HG03175 (cell line): ENCODE results near the gene RNF26.

ENCODE experiments used
- ATAC-seq: cut with Tn5 transposase; IDR thresholded peaks from one replicate; pipeline ENCODE4 v1.9.1; 2021; ENCODE audit warnings: mild to moderate bottlenecking, moderate library complexity; ENCODE audit not compliant: unreplicated experiment

The RNF26 gene

DNA sequence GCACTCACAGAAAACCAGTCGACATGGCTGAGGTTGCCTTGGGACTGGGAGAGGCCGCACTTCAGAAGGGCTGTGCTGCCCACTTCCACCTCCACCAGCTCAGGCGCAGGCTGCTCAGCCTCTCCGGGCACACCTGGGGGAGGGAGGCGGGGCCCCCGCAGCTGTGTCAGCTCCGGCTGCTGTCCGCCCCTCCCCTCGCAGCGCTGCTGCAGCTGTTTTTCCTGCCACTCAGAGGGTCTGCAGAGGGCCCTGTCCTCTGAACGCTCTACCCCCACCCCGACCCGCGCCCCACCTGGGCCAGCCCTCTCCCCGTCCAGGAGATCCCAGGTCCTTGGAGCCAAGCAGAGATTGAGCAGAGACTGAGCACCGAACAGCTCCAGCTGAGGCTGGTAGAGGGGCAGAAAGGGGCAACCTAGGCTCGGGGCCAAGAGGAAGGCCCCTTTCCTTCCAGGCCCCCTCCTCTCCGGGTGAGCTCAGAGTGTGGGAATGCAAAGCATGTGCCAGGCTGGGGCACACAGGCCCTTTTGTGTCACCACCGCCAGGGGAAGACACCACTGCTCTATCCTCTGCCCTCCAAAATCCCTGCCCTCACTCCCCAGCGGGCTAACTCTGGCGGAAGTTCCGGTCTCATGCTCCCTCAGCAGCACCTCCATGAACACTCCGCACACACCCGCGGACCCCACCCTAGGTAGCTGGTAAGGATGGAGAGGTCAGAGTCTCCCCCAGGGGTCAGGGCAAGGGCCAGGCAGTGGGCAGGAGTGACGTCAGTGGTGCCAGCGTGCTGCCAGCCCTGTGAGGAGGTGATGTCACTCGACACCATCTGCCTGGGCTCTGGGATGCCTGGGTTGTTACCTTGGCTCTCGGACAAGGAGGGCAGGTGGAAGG, 19.0 kb upstream of the RNF26 start:
- ATAC-seq = no peak

DNA sequence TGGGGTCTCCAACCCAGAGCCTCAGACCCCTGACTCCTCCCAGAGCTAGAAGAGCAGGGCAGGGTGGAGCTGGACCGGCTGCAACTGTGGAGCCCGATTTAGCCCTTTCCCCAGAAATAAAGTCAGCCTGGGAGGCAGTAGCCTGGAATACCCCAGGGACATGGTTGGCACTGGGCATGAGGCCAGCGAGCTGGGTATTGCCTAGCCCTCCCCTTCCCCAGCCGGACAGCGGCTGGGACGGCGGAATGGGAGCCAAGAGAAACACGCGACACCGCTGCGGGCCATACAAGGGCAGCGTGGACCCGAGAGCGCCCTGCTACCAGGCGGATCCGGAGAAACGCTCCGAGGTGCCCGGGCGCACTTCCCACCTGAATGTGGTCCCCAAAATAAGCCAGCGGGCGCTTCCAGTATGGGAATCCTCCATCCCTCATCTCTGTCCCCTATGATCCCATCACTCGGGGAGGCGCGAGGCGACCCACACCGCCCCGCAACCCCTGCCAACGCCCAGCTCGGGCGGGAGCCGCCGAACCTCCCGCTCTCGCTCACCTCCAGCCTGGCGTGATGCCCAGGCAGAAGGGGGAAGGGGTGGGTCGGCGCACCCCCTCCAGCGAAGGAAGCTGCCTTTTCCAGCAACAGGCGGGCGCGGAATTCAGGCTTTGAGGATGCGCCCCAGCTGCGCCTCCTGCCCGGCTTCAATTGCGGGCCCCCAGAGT, 18.2 kb upstream of the RNF26 start:
- ATAC-seq = no peak

DNA sequence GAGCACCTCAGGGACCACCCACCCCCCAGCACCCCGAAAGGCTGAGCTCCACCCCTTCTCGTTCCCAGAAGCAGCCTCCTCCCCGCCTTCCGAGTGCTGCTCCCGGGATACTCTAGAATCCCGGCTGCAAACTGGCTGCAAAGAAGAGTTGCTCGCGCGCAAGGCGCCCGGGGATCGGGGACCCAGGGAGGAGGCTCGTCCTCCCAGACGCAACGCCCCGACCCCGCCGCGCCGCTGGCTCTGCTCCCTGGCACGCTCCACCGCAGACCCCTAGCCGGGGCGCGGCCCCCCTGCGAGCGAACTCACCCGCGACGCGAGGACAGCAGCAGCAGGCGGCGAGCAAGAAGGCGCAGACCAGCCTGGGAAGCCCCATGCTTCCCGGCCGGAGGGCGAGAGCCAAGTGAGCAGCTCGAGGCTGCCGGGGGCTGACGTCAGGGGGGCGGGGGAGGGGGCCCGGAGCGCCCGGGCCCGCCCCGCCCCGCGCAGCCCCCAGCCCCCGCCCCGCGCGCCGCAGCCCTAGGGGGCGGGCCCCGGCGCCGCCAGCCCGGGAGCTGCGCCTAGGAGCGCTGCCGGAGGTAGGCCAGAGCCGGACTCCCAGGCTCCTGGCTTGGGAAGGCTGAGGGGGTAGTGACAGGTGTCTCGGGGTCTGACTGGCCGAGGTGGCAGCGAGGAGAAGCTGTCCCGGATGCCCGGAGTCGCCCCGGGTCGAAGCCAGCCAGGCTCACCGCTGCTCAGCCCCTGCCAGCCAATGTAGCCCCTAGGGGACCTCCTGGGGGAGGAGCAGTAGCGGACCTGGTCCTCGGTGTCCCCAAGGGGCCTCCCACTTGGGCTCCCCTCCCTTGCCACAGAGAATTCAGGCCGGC, 17.4 kb upstream of the RNF26 start, which contains the start of gene MCAM:
Gene MCAM, minus strand, starts transcription at position 402 of the 863 bp plus-strand sequence. Its CDS starts 29 bp downstream, at position 373.
- no peak for ATAC-seq

DNA sequence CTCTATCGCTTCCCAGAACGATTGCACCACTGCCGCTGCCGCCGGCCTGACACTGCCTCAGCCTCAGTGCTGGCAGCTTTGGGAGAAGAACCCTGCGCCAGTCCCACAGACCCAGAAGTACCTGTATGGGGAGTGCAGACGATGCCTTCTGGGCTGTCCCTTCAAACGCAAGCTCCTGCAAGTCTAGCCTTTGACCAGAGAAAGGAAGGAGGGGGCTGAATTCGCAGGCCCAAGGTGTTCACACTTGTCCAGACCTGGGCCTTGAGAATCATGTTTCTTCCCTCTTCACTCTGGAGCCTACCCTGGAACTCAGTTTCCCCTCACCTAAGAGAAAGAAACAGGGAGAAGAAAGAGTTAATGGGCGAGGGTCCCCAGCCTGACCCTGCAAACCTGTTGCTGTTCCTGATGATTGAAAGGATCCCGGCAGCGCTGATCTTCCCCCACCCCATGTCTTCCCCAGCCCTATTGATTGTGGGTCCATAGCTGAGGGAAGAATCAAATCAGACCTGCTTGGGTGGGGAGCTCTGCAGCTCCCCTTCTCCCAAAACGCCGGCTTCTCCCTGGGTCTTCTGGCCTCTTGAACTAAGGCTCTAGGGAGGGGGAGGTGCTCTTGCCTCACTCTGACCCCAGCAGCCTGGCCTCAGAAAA, 16.6 kb upstream of the RNF26 start:
- ATAC-seq = no peak

DNA sequence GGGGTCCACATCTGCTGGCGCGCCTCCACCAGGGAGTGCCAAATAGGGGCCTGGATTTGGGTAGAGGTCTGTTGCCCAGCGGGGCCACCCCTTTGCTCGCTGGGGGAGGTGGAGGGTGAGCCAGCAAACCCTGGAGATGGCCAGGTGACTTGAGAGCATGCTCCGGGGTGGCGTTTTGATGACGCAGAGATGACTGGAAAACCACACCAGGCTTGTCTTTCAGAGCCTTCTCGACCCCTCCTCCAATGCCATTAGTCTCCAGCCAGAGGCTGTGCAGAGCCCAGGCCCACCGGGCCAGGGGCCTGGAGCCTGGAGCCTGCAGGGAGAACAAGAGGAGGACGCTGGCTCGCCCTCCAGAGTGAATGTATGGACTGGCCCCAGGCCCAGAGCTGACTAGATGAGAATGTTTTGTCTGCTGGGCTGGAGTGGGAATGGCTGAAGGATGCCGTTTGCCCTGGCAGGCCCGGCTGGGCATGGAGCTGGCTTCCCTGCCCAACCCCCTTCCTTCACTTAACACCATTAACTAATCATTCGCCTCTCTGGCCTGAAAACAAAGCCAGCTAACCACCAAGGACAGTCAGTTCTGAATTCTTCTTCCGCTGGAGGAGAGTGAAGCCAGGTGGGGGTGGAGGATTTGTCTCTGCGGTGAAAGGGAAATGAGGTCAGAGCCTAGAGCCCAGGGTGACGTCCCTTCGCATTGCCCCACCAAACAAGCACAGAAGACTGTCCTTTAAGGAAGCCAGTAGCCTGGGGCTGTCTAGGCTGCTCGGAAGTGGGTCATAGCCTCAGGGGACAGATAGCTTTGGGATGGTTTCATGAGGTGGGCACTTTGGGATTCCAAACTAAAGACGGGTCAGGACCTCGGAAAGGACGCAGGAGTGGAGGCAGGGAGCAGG, 15.8 kb upstream of the RNF26 start:
- ATAC-seq = no peak

DNA sequence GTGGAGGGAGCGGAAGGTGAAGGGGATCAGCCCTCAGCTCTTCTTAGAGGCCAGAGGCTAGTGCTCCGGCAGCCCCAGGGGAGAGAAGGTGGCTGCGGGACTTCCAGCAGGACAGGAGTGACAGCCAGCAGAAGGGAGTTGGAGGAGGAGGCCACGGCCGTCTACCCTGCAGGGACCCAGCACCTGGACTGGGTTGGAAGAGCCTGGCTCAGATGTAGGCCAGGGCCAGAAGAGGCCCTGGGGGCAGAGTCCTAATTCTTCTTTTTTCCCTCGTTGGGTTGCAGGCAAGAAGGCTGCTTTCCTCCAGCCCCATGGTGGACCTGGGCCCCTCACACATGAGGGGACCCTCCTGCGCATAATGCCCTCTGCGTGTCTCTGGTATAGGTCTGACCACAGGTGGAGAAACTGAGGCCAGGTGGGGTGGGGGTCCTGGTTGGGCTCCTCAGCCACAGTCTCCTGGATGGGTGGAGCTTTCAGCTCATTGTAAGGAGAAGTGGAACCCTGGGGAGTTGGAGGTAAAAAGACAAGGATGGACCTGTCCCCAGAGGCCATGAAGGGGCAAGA, 15.1 kb upstream of the RNF26 start:
- ATAC-seq = no peak

DNA sequence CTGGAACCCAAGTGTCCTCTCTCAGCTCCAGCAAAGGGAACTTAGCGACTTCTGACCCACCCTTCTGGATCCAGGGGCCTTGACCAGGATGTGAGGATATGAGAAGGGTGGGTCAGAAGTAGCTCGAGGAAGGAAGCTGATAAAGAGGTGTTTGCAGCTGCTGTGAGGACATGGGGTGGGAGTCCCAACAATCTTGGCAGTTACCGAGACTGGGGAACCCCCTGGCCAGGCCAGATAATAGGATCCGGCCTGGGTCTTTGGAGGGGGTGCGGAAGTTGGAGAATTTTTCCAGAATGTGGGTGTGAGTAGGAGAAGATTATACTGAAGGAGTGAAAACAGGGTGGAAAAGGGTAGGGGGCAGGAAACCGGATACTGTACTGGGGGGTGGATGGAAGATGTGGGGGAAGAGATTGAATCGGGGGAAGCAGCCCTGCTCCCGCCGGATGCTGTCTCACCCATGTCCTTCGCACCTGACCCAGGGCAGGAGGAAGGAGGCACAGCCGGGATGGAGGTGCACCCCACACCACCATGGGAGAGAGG, 14.6 kb upstream of the RNF26 start:
- no peak for ATAC-seq

DNA sequence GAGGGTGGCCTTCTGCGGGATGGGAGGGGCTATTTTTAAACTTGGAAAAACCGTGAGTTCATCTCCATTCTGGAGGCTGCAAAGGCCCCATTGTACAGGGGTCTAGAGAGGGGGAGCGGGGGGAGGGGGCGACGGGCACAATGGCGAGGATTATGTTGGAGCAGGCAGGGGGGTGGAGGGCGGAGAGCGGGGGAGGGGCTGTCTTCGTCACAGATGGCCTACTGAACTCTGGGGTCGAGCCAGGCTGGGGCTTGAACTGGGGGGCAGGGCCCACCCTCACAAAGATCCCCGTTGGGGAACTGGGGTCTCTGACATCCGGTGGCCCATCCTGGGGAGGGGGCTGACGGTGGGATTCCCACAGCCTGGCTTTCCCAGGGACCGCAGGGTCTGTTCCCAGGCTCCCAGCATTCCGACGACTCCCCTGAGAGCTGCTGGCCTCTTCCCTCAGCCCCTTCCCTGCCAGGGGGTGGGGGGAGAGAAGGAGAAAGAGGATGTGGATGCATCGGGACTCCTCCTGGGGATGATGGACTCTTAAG, 14.0 kb upstream of the RNF26 start:
- ATAC-seq = no peak

DNA sequence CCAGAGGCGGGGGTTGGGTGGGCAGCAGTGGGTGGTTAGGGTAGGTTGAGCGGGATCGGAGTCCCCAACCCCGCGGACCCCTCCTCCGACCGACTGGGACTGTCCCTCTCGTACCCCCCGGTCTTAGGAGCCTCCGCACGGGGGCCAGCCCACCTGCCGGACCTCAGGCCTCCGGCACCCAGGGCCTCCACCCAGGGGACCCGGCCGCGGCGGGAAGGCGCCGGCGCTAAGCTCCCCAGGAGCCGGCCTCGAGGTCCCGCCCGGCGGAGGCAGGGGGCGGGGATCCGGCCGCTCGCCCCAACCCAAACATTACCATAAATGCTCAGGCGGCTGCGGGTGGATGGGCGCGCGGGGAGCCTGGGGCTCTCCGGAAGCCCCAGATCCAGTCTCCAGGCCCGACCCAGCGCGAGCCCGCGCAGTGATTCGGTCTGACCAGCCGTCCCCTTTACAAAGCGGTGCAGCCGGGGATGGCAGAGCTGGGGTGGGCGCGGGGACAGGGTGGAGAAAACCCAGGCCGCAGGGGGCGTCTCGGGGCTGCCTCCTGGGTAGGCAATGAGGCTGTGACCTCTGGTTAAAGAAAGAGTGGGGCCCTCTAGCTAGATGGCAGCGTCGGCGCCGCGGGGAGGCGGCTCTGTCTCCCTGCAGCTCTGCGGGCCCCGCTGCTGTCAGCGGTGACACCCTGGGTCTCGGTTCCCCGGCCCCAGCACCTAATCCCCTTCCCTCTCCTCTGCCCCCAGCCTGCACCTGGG, 13.4 kb upstream of the RNF26 start:
- ATAC-seq = peak; percentile 67

DNA sequence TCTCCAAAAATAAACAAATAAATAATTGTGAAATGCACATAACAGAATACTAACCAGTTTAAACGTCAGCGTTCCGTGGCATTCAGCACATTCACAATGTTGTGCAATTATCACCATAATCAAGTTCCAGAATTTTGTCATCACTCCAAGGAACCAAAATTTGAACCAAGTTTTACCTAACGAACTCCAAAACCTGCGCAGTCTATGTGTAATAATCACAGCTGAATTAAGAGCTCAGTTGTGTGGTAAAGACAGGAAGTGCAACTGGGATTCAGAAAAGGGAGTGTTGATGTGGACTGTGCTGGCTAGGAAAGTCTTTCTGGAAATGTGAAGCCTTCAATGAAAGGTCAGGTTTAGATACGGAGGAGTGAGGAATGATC, 12.0 kb upstream of the RNF26 start:
- ATAC-seq = no peak

DNA sequence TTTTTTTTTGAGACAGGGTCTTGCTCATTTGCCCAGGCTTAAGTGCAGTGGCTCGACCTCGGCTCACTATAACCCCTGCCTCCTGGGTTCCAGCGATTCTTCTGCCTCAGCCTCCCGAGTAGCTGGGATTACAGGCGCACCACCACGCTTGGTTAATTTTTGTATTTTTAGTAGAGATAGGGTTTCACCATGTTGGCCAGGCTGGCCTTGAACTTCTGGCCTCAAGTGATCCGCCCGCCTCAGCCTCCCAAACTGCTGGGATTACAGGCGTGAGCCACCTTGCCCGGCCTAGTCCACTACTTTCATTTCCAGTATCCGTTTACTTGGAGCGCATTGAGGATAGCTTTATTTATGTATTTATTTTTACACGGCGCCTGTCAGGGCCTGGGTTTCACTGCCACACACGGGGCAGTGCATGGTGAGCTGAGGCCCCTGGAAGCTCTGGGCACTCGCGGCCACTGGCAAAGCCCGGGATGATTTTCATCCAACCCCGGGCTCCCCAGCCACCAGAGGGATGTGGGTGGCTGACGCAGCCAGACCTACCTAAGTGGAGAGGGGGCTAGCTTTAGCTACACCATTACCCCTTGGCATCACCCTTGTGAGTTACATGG, 11.3 kb upstream of the RNF26 start:
- ATAC-seq = no peak

DNA sequence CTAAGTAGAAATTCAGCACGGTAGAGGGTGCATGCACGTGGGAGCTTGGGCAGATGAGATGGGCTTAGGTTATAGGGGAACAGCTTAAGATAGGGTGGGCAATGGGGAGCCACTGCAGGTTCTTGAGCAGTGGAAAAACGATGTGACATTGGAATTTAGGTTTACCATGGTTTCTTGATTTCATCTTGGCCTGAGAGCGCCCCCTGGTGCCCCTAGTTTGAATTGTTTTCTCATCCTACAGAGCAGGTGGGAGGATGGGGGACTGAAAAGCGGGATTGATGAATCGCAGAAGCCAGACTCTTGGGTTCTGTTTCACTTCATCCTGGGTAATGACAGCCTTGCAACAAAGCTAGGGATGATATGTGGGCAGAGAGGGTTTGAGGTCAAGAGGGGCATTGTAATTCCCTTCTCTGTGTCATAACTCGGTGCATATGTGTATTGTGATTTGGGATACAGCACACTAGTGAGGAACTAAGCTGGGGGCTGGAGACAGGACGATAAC, 10.7 kb upstream of the RNF26 start:
- ATAC-seq = no peak

DNA sequence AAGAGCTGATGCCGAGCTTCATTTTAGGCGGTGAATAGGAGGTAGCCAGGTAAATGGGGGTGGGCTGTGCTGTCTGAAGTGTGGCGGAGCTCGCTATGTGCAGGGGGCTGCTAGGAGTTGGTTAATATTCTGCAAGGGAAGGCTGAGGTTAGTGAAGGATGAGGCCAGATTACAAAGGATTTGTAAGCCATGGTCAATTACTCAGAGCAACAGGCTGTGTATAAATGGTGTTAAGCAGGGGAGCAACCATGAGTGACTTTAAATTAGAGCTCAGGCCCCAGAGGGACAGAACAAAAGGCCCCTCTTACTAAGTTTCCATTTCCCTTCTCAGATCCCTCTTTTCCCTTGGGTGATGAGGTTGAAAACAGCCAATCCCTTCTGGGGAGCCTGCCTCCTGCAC, 10.1 kb upstream of the RNF26 start:
- no peak for ATAC-seq

DNA sequence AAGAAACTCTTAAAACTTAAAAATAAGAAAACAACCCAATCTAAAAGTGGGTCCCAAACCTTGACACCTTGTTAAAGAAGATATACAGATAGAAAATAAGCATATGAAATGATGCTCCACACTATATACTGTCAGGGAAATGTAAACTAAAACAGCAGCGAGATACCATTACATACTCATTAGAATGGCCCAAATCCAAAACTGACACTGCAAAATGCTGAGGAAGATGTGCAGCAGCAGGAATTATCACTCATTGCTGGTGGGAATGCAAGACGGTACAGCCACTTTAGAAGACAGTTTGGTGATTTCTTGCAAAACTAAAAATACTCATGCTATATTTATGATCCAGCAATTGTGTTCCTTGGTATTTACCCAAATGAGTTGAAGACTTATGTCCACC, 5.0 kb upstream of the RNF26 start:
- no peak for ATAC-seq

DNA sequence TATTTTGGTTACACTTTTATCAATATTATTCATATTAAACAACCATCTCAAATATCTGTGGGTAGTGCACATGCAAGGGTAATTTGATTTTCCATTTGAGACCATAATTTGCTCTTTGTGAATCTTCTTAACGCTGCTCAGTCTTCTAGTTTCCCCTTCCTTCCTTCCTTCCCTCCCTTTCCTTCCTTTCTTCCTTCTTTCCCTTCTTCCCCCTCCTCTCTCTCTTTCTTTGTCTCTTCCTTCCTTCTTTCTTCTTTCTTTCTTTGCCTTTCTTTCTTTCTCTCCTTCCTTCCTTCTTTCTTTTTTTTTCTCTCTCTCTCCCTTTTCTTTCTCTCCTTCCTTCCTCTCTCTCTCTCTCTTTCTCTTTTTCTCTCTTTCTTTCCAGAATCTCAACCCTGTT, 4.1 kb upstream of the RNF26 start:
- no peak for ATAC-seq

DNA sequence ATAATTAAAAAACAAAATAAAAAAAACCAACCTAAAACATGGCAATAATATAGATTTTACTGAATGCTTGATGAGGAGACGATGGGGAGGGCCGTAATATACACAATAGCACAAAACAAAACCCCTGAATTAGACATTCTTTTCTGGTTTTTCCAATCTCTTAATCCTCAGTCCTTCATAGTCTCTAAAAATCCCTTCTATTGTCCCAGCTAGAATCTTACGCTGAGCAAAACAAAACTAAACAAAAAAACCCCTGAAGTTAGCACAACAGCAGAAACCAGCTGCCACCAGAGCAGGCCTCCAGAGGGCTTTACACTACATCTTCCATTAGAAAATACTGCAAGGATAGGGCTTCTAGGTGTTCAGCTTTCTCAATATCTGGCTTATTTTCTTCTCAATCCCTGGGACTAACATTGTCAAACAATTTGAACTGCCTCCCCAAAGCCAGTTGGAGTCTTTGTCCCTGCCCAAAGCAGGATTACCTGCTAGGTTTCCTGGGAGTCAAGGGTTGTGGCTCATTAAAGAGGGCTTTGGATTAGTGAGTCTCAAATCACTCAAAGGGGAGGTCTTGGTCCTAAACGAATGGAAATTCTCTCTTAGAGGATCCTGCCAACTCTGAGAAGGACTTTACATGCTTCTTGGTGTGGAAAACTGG, 2.1 kb upstream of the RNF26 start:
- ATAC-seq = no peak

DNA sequence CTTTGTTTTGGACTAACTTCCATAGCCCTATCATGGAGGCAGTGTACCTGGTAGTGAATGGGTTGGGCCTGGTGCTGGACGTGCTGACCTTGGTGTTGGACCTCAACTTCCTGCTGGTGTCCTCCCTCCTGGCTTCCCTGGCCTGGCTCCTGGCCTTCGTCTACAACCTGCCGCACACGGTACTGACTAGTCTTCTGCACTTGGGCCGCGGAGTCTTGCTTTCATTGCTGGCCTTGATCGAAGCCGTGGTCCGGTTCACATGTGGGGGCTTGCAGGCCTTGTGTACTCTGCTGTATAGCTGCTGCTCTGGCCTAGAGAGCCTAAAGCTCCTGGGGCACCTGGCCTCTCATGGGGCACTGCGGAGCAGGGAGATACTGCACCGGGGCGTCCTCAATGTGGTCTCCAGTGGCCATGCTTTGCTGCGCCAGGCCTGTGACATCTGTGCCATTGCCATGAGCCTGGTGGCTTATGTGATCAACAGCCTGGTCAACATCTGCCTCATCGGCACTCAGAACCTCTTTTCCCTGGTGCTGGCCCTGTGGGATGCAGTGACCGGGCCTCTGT, 846 bp downstream of the RNF26 start:
- no peak for ATAC-seq
